Uterus (tissue), 4 donors: ENCODE data around the gene RTL5. TPM values are rescaled to one million over a fixed set of nuclear protein-coding genes. Genes with fewer than 3 reads are reported as not detected.

Experiments
- DNase-seq, 2 donors: peaks; one replicate each; pipeline ENCODE4 v3.0.0-alpha.2; 2019 to 2020
- H3K27ac ChIP-seq, 2 donors: fragments of 200-600 bp; sonication (generic); 1 replicate in 1 of 2; 2 replicates in 1 of 2; pipeline ENCODE4 v1.5.1; 2016 to 2018
- H3K27me3 ChIP-seq, 2 donors: fragments of 200-600 bp; sonication (generic); one replicate each; pipeline ENCODE4 v1.5.1; 2018 to 2019; ENCODE audit warnings: control low read depth in 1 of 2
- H3K36me3 ChIP-seq, 2 donors: fragments of 200-600 bp; sonication (generic); one replicate each; pipeline ENCODE4 v1.5.1; 2019; ENCODE audit warnings: control low read depth in 1 of 2
- H3K4me1 ChIP-seq, 2 donors: fragments of 200-600 bp; sonication (generic); one replicate each; pipeline ENCODE4 v1.5.1; 2018 to 2019; ENCODE audit warnings: control low read depth in 1 of 2
- H3K4me3 ChIP-seq, 2 donors: fragments of 200-600 bp; sonication (generic); 1 replicate in 1 of 2; 2 replicates in 1 of 2; pipeline ENCODE4 v1.5.1; 2018 to 2019; ENCODE audit warnings: mild to moderate bottlenecking in 1 of 2
- H3K9me3 ChIP-seq, 2 donors: fragments of 200-600 bp; sonication (generic); one replicate each; pipeline ENCODE4 v1.5.1; 2019; ENCODE audit warnings: control low read depth in 1 of 2
- CTCF ChIP-seq, 4 experiments: fragments of 200-600 bp in 2 of 4; fragments of 450-650 bp in 2 of 4; sonication (generic) in 2 of 4; IDR thresholded peaks; one replicate each; pipeline ENCODE4 v1.5.1; 2016 to 2019; ENCODE audit warnings: antibody characterized with exemption in 4 of 4, mild to moderate bottlenecking in 2 of 4, moderate library complexity in 1 of 4
- POLR2A ChIP-seq, 2 donors: fragments of 450-650 bp; IDR thresholded peaks; one replicate each; pipeline ENCODE4 v1.6.1; 2016; ENCODE audit warnings: antibody characterized with exemption in 2 of 2, mild to moderate bottlenecking in 1 of 2, moderate library complexity in 1 of 2
- intact Hi-C: fragments of 100-400 bp; cut with DNase I; formaldehyde crosslinking; loops from one replicate; pipeline ENCODE4 v1.15.1; 2023; ENCODE audit warnings: low total_unique reads
- total RNA-seq, 4 donors: library from RNA; depleted of rRNA in 3 of 4; stranded (reverse); fragments of >200 nt in 3 of 4; gene quantifications; one replicate each; pipeline versions ENCODE4 v1.1.0 to v1.2.4, GENCODE V29; 2014 to 2023
- donor health status: DM: yes; HTN: yes; CAD: no.

RTL5 gene
- total RNA-seq, 4 donors from 2014 or later, result 2.3 to 23.3 (median 6.1) TPM

- H3K9me3 ChIP-seq, result no peaks in the 10 kb centered on the region
- no peak for DNase-seq
- H3K4me1 ChIP-seq, result no peaks in the 10 kb centered on the region
- intact Hi-C loops, result no loop called here
- no peaks in the 10 kb centered on the region for H3K36me3 ChIP-seq
- H3K27ac ChIP-seq, result no peak overlapping the region
- H3K4me3 ChIP-seq, result no peak overlapping the region
- TF ChIP-seq POLR2A (IDR thresholded peaks at IDR 0.05), result no peak
- TF ChIP-seq CTCF (IDR thresholded peaks at IDR 0.05), result no peak
- H3K27me3 ChIP-seq, result no peaks in the 10 kb centered on the region
Observed at GRCh38 chrX:72095370-72095769, 36.3 kb downstream of the RTL5 start.

GRCh38 chrX:72094894-72095293, 36.8 kb downstream of the RTL5 start:
- no peaks in the 10 kb centered on the region for H3K27me3 ChIP-seq
- peak overlapping the region in 1 of 2 donors; percentile 11 for H3K27ac ChIP-seq
- no peak overlapping the region for H3K4me3 ChIP-seq
- H3K4me1 ChIP-seq, result no peaks in the 10 kb centered on the region
- no peak for DNase-seq
- TF ChIP-seq CTCF (IDR thresholded peaks at IDR 0.05), result no peak
- no peak for TF ChIP-seq POLR2A (IDR thresholded peaks at IDR 0.05)
- intact Hi-C loops, result no loop called here
- H3K9me3 ChIP-seq, result no peaks in the 10 kb centered on the region
- H3K36me3 ChIP-seq, result no peaks in the 10 kb centered on the region

GRCh38 chrX:72089254-72089653, 42.5 kb downstream of the RTL5 start:
- no peak for DNase-seq
- no peak overlapping the region for H3K4me3 ChIP-seq
- H3K36me3 ChIP-seq, result no peaks in the 10 kb centered on the region
- no peak for TF ChIP-seq CTCF (IDR thresholded peaks at IDR 0.05)
- no peak for TF ChIP-seq POLR2A (IDR thresholded peaks at IDR 0.05)
- no peaks in the 10 kb centered on the region for H3K27me3 ChIP-seq
- H3K4me1 ChIP-seq, result no peaks in the 10 kb centered on the region
- no peaks in the 10 kb centered on the region for H3K9me3 ChIP-seq
- no peak overlapping the region for H3K27ac ChIP-seq
- intact Hi-C loops, result no loop called here

DNA sequence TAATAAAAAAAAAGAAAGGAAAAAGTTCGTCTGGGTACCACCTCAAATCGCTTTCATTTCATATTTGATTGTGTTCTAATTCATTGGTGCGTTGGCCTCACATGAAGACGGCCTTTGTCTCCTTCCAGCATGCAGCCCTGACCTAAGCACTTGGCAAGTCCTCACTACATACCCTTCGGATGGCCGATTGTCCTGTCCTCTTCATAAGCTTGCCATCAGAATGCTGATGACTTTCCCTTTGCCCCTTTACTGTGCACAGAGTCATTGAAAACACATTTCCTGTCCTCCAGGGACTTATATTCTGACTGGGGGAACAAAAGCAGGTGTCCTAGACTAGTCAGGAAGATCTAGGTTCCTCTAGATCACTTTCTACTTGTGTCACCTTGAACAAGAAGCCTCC, 43.0 kb downstream of the RTL5 start:
- no peak for DNase-seq
- TF ChIP-seq CTCF (IDR thresholded peaks at IDR 0.05), result no peak
- no peak for TF ChIP-seq POLR2A (IDR thresholded peaks at IDR 0.05)
- Histone ChIP-seq H3K4me3 (no peak overlapping the region), H3K4me1 (no peaks in the 10 kb centered on the region), H3K27me3 (no peaks in the 10 kb centered on the region), H3K36me3 (no peaks in the 10 kb centered on the region), H3K9me3 (no peaks in the 10 kb centered on the region), H3K27ac (no peak overlapping the region)
- intact Hi-C loops, result no loop called here

GRCh38 chrX:72086995-72087394, 44.7 kb downstream of the RTL5 start:
- Histone ChIP-seq H3K36me3 (no peaks in the 10 kb centered on the region), H3K4me3 (no peak overlapping the region), H3K27me3 (no peaks in the 10 kb centered on the region), H3K27ac (no peak overlapping the region), H3K4me1 (no peaks in the 10 kb centered on the region), H3K9me3 (no peaks in the 10 kb centered on the region)
- no peak for DNase-seq
- no peak for TF ChIP-seq POLR2A (IDR thresholded peaks at IDR 0.05)
- no peak for TF ChIP-seq CTCF (IDR thresholded peaks at IDR 0.05)
- intact Hi-C loops, result no loop called here
